Measurements from ENCODE around the gene USP15. TPM values are rescaled to one million over a fixed set of nuclear protein-coding genes. Genes with fewer than 3 reads are reported as not detected.

Gene USP15
- total RNA-seq, 1 donor from 2014 or later = 150 TPM

- intact Hi-C loops (cut with micrococcal nuclease) = no loop called here
- H3K4me1 Mint-ChIP-seq = peaks cover 31% of the 10 kb centered on the region
- no peaks in the 10 kb centered on the region for H3K27me3 Mint-ChIP-seq
- DNase-seq (no peak), ATAC-seq (ENCODE audit: low read depth) (no peak)
- H3K9me3 Mint-ChIP-seq = peaks cover 2% of the 10 kb centered on the region
- POLR2A ChIA-PET = no interaction called here
- CTCF ChIA-PET = no interaction called here
- no peak overlapping the region for H3K27ac Mint-ChIP-seq
- no peak overlapping the region for H3K4me3 Mint-ChIP-seq
- H3K36me3 Mint-ChIP-seq (ENCODE audit: low read depth) = peaks cover 62% of the 10 kb centered on the region
- TF ChIP-seq CTCF (IDR thresholded peaks at IDR 0.05) = no peak
Measured at GRCh38 chr12:62370189-62370588, 110.0 kb downstream of the USP15 start.

- ChIA-PET CTCF (no interaction called here), POLR2A (no interaction called here)
- Mint-ChIP-seq H3K27me3 (no peaks in the 10 kb centered on the region), H3K4me1 (peaks cover 16% of the 10 kb centered on the region), H3K36me3 (ENCODE audit: low read depth) (peaks cover 52% of the 10 kb centered on the region), H3K9me3 (peaks cover 2% of the 10 kb centered on the region), H3K27ac (no peak overlapping the region), H3K4me3 (no peak overlapping the region)
- ATAC-seq (ENCODE audit: low read depth) = no peak
- TF ChIP-seq CTCF (IDR thresholded peaks at IDR 0.05) = no peak
- no peak for DNase-seq
- intact Hi-C loops (cut with micrococcal nuclease) = loop anchor here (2.0 kb wide), 1 partner anchor 13 kb away; no protein-coding TSS in a partner anchor
Measured at GRCh38 chr12:62371661-62372060, 111.5 kb downstream of the USP15 start.

GRCh38 chr12:62372134-62372533 lies 111.9 kb downstream of the USP15 start:
- H3K9me3 Mint-ChIP-seq = peaks cover 2% of the 10 kb centered on the region
- H3K4me3 Mint-ChIP-seq = no peak overlapping the region
- TF ChIP-seq CTCF (IDR thresholded peaks at IDR 0.05) = no peak
- intact Hi-C loops (cut with micrococcal nuclease) = loop anchor here (2.0 kb wide), 1 partner anchor 13 kb away; no protein-coding TSS in a partner anchor
- ATAC-seq (ENCODE audit: low read depth) (no peak), DNase-seq (no peak)
- peaks cover 49% of the 10 kb centered on the region for H3K36me3 Mint-ChIP-seq (ENCODE audit: low read depth)
- H3K27ac Mint-ChIP-seq = no peak overlapping the region
- POLR2A ChIA-PET = no interaction called here
- no peaks in the 10 kb centered on the region for H3K27me3 Mint-ChIP-seq
- CTCF ChIA-PET = no interaction called here
- peaks cover 12% of the 10 kb centered on the region for H3K4me1 Mint-ChIP-seq

- no peak overlapping the region for H3K4me3 Mint-ChIP-seq
- POLR2A ChIA-PET = no interaction called here
- DNase-seq = no peak
- ATAC-seq (ENCODE audit: low read depth) = no peak
- no peak overlapping the region for H3K27ac Mint-ChIP-seq
- H3K9me3 Mint-ChIP-seq = peaks cover 2% of the 10 kb centered on the region
- peaks cover 45% of the 10 kb centered on the region for H3K36me3 Mint-ChIP-seq (ENCODE audit: low read depth)
- intact Hi-C loops (cut with micrococcal nuclease) = loop anchor here (2.0 kb wide), 1 partner anchor 14 kb away; no protein-coding TSS in a partner anchor
- CTCF ChIA-PET = no interaction called here
- TF ChIP-seq CTCF (IDR thresholded peaks at IDR 0.05) = no peak
- H3K4me1 Mint-ChIP-seq = peaks cover 8% of the 10 kb centered on the region
- no peaks in the 10 kb centered on the region for H3K27me3 Mint-ChIP-seq
Measured at GRCh38 chr12:62372825-62373224, 112.6 kb downstream of the USP15 start.

- H3K4me3 Mint-ChIP-seq = no peak overlapping the region
- H3K9me3 Mint-ChIP-seq = no peaks in the 10 kb centered on the region
- H3K4me1 Mint-ChIP-seq = peaks cover 5% of the 10 kb centered on the region
- H3K27ac Mint-ChIP-seq = no peak overlapping the region
- peaks cover 31% of the 10 kb centered on the region for H3K36me3 Mint-ChIP-seq (ENCODE audit: low read depth)
- intact Hi-C loops (cut with micrococcal nuclease) = no loop called here
- ChIA-PET CTCF (no interaction called here), POLR2A (no interaction called here)
- DNase-seq = no peak
- no peak for ATAC-seq (ENCODE audit: low read depth)
- TF ChIP-seq CTCF (IDR thresholded peaks at IDR 0.05) = no peak
- no peaks in the 10 kb centered on the region for H3K27me3 Mint-ChIP-seq
Measured at GRCh38 chr12:62375603-62376002, 115.4 kb downstream of the USP15 start.

Data from activated B cell treated with CpG ODN at 0.5 μM for 24 hours (primary cell).